NCI-H1417 treated with DMSO at 0.1 percent for 48 hours (cell line): ENCODE measurements around the gene SPANXD.
"Not testable (repeated sequence)": the region's sequence is repeated elsewhere in the genome, so short reads cannot be mapped to it uniquely, and the experiment has no call there.

ENCODE experiments used
- DNase-seq: peaks from one replicate; lab custom pipeline; 2025; lab: John Stamatoyannopoulos, UW

SPANXD gene, protein sequence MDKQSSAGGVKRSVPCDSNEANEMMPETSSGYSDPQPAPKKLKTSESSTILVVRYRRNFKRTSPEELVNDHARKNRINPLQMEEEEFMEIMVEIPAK

DNA sequence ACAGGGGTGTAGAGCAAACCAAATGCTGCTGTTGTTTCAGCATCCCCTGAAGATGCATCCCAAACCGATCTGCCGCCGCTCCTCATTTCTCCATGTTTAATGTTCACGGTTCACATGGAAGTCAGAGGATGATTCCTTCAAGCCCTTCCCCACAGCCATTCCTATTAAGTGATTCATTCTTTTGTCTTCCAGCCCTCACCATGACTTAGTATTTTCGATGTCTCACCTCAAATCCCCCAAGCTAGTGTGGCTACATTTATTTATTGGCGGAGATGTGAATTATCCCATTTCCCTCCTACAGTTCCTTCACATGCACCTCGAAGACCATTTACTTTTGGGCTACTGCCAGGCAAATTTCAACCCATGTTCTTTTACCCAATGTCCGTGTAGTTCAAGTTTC is at the start of gene SPANXD:
Gene SPANXD (minus strand): TSS at position 101 of the 400 bp plus-strand sequence. CDS start 334 bp downstream, outside the sequence.
- not testable (repeated sequence) for DNase-seq

DNA sequence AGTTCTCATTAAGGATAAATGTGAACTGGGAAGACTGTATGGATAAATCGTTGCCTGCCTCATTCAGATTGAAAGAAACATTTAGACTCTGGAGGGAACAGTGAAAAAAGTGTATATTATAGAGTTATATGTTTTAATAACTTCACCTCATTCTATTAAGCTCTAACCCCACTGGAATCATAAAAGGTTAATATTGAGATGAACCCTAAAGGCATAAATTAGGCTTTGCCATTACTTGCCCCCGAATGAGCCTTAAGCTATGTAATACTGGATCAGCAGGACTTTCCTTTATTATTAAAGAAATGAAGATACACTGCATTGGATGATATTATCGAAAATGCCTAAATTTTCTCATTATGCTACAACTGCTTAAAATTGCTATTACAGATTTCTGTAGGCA is 44.1 kb upstream of the SPANXD start:
- no peak for DNase-seq

DNA sequence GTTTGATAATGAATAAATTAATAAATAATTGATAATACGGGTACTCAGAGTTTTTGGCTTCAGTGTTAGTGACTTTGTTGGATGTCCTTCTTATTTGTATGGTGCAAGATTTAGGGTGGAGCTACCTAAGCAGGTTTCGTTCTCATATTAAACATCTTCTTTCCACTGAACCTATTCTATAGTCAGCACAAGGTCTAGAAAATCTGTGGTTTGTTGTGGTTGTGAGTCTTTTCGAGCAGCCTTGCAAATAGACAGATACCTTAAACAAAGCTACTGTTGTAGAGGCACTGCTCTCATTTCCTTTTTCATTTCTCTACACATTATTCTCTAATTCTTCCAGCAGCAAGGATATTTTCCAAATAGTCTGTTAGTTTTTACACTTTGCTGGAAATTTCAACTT is 38.1 kb upstream of the SPANXD start:
- DNase-seq = no peak

DNA sequence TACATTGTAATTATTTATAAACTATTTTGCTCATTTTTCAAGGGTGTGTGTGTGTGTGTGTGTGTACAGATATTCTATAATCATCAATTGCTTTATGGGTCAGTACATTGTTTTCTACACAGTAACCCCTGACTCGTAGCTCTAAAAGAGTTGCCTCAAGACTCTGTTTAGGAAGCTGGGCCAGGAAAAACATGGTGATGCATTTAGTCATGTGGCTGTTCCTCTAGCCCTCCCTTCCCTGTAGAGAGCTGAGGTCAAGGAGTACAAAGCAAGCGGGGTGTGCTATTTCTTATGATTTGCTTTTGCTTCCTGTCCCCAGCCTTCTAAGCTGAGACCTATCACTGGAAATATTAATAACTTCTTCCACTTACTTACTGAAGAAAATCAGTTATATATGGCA is 34.8 kb upstream of the SPANXD start:
- DNase-seq = no peak

DNA sequence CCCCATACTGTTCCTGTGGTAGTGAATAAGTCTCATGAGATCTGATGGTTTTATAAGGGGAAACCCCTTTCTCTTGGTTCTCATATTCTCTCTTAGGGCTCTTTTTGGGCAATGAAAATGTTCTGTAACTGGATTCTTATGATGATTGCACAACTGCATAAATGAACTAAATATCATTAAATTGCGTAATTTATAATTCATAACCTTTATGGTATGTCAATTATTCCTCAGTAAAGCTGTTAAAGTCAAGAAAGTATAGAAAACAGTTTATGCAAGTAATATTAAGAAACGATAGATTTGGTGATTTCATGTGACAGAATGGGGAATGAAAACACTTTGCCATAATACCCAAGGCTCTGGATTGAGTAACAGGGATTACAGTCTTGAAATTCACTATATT is 33.5 kb upstream of the SPANXD start:
- DNase-seq = no peak

DNA sequence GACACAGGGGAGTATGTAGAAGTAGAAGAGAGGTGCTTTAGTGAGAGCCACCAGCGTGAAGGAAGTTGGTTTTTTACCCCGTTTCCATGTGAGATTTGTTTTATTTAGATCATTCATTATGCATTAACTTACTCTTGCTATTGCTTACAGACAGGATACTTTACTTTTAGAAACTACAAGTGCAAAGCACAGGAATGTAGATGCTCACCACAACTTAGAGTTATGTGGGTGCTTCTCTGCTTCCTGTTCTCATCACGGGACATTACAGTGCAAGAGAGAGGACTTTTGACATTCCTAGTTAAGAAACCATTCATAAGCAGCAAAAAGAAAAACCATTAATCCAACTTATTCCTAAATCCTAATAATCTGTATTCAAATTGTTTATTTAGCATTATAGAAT is 25.6 kb upstream of the SPANXD start:
- no peak for DNase-seq

DNA sequence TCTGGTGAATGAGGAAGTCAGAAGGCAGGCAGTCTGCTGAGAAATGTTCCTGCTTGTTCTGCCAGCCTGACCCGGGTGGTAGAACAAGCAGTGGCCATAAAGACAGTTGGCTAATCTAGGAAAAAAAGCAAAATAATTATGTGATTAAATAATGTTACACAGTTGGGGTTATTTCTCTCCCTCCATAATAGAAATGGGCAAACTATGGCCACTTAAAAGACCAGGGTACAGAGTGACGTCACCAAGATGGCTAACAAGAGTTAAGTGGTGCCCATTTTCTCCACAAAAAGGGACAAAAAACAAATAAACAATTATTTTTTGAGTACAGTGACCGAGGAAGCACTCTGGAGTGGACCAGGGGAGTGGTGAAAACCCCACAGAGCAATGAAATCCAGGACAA is 16.1 kb upstream of the SPANXD start:
- no peak for DNase-seq

DNA sequence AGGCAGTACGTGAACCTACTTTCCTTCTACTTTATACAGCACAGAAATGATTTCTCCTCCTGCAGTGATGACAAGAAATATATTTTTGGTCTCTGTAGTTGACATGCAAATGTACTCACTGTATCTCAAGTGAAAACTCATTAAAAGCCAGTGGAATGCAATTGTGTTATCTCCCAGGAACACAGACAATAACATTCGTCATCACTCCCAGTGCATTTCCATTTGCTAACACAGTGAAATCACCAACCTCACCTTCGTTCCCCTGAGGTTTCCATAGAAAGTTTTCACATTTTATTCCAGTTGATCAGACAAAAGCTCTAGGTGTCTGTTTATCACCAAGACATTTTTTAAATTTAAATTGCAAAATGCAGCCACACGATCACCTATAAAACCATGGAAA is 2.5 kb upstream of the SPANXD start:
- DNase-seq = no peak

DNA sequence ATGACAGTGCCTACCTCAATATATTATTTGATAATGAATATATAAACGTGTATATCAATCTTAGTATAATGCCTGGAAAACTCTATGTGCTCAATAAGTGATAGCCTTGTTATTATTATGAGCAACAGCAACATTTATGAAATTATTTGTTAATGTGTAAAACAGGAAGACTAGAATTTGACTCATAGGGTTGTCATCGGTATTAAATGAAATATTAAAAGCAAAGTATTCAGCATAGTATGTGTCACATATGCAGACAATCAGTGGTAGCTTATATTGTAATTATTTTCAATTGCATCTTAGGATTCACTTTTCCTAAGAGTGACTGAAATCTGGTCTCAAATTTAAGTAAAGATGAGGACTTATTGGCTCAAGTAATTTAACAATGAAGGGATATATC is 24.6 kb downstream of the SPANXD start:
- no peak for DNase-seq

DNA sequence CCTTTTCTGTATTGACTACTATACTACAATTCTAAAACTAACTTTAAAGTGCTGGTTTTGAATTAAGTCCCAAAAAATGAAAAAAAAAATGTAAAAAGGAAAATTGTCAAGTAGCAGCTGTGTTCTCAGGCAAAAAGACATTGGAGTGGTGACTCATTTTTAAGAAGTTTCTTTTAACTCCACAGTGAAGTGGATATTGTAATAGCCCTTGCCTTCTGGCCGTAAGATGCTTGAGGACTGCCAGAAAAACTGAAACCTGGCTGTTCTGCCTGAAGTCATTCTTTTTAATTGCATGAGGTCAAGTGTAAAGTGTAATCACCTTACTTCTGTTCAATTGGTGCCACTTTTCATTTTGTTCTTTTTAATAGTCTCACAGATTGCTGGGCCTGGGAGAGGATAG is 28.9 kb downstream of the SPANXD start:
- DNase-seq = no peak

DNA sequence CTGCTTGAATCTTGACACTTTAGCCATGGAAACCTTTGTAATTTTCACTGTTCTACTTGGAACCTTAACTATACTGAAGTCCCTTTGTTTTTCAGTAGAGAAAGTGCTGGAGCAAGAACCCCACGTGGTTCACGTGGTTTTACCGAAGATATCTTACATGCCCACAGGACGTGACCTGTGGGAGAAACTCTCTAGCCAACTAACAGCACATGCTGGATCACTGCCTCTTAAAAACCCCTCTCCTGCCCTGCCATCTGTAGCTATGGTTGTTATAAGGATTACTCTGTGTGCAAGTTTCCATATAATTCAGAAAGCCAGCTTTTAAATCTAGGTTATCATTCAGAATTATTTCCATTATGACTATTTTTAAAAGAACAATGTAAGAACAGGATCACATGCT is 30.2 kb downstream of the SPANXD start:
- no peak for DNase-seq

DNA sequence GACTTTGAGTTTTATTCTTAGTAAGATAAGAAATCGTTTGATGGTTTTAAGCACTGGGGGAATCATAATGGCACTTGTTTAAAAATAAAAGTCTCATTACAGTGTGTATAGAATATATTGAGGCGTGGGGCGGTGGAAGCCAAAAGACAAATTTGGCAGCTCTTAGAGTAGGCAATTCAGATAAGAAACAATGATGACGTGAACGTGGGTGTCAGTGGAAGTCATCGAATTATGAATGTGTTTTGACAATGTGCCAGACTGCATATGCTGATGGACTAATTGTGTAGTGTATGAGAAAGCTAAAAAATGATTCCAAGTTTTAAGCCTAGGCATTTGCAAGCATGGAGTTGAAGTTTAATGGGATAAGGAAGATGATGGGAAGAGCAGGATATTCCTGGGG is 35.8 kb downstream of the SPANXD start:
- DNase-seq = no peak

DNA sequence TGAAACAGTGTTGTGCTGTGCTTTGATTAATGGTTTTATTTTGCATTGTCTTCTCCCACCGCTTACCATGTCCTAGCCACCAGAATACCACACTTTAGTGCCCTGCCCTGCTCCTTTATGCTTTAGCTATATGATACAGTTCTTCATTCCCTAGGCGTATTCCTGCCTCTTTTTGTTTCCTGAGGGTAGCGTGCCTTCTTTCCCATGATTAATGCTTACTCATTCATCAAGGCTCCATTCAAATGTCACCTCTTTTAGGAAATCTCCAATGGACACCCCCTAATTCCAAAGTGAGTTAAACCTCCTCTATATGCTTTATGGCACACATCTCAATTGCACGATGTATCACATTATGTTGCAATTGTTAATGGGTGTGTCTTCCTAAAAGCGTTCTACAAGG is 46.3 kb downstream of the SPANXD start:
- no peak for DNase-seq
